A549 (cell line): ENCODE measurements around the gene ZFPM1.

Experiments
- CBX2 ChIP-seq: fragments of 200-600 bp; sonication (generic); IDR thresholded peaks from 2 replicates; pipeline ENCODE4 v1.6.1; 2016; ENCODE audit warnings: low read depth, mild to moderate bottlenecking, borderline replicate concordance
- CBX8 ChIP-seq: fragments of 200-600 bp; sonication (generic); IDR thresholded peaks from 2 replicates; pipeline ENCODE4 v1.6.1; 2016
- CEBPB ChIP-seq, 2 experiments: fragments of >200 bp in 1 of 2; sonication (Bioruptor Twin) in 1 of 2; formaldehyde crosslinking in 1 of 2; IDR thresholded peaks; 2 replicates each; pipeline ENCODE4 v1.6.1; 2012 to 2016
- CHD2 ChIP-seq: fragments of 150-350 bp; IDR thresholded peaks from 2 replicates; pipeline ENCODE4 v1.6.1; 2014; ENCODE audit warnings: low read length; ENCODE audit not compliant: partially characterized antibody
- MAFK ChIP-seq: fragments of 450-650 bp; IDR thresholded peaks from 2 replicates; pipeline ENCODE4 v1.6.1; 2014; ENCODE audit not compliant: partially characterized antibody
- MYC ChIP-seq: IDR thresholded peaks from 2 replicates; pipeline ENCODE4 v1.6.1; 2012; ENCODE audit warnings: mild to moderate bottlenecking, inconsistent platforms, low read length, improper control_type of control experiment, borderline replicate concordance
- POLR2A ChIP-seq: IDR thresholded peaks from 2 replicates; pipeline ENCODE4 v1.6.1; 2012; ENCODE audit warnings: mild to moderate bottlenecking, low read length
- RARB ChIP-seq: fragments of 250-450 bp; sonication (Bioruptor Pico); IDR thresholded peaks from 2 replicates; pipeline ENCODE4 v1.8.0; 2021; ENCODE audit warnings: mild to moderate bottlenecking, moderate library complexity
- ZSCAN20 ChIP-seq: fragments of 250-450 bp; sonication (Bioruptor Pico); IDR thresholded peaks from 2 replicates; pipeline ENCODE4 v1.8.0; 2022; ENCODE audit warnings: mild to moderate bottlenecking, moderate library complexity
- TF ChIP-seq, protein P1 (sequence below): fragments of >200 bp; sonication (Bioruptor Twin); formaldehyde crosslinking; IDR thresholded peaks from 3 replicates; pipeline ENCODE4 v1.5.1; 2016
- TF ChIP-seq, protein P2 (sequence below): fragments of 450-650 bp; IDR thresholded peaks from 2 replicates; pipeline ENCODE4 v1.6.1; 2014; ENCODE audit warnings: antibody characterized with exemption

DNA sequence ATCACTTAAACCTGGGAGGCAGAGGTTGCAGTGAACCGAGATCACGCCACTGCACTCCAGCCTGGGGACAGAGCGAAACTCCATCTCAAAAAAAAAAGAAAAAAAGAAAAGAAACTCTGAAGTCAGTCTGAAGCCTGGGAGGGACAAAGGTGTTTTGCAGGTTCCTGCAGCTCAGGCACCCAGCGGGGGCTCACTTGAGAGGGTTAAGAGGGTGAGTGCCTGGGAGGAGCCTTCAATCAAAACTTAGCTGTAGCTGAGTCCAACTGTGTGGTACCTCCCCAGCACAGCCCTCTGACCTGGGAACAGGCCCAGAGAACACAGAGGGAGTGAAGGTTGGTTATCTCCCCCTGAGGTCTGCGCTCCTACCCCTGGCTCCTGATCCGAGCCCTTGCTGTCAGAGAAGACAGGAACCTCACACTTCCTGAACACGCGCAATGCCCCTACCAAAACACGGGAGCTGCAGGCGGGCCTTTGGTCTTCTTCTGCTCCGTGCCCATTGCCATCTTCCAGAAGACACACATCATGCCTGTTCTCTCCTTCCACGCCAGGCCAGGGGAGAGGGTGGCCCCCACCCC, 96.7 kb downstream of the ZFPM1 start:
- TF ChIP-seq CBX8 = no peak
- TF ChIP-seq POLR2A = no peak
- TF ChIP-seq RARB (CRISPR knock-in tag) = no peak
- TF ChIP-seq, protein P1, sequence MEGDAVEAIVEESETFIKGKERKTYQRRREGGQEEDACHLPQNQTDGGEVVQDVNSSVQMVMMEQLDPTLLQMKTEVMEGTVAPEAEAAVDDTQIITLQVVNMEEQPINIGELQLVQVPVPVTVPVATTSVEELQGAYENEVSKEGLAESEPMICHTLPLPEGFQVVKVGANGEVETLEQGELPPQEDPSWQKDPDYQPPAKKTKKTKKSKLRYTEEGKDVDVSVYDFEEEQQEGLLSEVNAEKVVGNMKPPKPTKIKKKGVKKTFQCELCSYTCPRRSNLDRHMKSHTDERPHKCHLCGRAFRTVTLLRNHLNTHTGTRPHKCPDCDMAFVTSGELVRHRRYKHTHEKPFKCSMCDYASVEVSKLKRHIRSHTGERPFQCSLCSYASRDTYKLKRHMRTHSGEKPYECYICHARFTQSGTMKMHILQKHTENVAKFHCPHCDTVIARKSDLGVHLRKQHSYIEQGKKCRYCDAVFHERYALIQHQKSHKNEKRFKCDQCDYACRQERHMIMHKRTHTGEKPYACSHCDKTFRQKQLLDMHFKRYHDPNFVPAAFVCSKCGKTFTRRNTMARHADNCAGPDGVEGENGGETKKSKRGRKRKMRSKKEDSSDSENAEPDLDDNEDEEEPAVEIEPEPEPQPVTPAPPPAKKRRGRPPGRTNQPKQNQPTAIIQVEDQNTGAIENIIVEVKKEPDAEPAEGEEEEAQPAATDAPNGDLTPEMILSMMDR = no peak
- TF ChIP-seq CHD2 = no peak
- no peak for TF ChIP-seq ZSCAN20 (CRISPR knock-in tag)
- no peak for TF ChIP-seq MYC
- TF ChIP-seq CBX2 = no peak
- TF ChIP-seq, protein P2, sequence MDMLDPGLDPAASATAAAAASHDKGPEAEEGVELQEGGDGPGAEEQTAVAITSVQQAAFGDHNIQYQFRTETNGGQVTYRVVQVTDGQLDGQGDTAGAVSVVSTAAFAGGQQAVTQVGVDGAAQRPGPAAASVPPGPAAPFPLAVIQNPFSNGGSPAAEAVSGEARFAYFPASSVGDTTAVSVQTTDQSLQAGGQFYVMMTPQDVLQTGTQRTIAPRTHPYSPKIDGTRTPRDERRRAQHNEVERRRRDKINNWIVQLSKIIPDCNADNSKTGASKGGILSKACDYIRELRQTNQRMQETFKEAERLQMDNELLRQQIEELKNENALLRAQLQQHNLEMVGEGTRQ = no peak
- TF ChIP-seq CEBPB (IDR thresholded peaks at IDR 0.05) = no peak
- TF ChIP-seq MAFK = no peak
